H54 (cell line): Measurements from ENCODE around the gene PSMA7.
A peak's percentile ranks its signal among the peaks of the same experiment; 100 is the strongest.
"Not testable (repeated sequence)": the region's sequence is repeated elsewhere in the genome, so short reads cannot be mapped to it uniquely, and the experiment has no call there.

Source experiments
- DNase-seq: peaks from one replicate; pipeline ENCODE4 v3.0.0; 2011; ENCODE audit warnings: low spot score, mixed read lengths; ENCODE audit not compliant: insufficient read length
- FAIRE-seq: peaks from 3 replicates; lab custom pipeline; 2011; peaks lifted over from hg19 to GRCh38; lab: Jason Lieb, UNC
- POLR2A ChIP-seq: IDR thresholded peaks from 2 replicates; pipeline ENCODE4 v1.6.1; 2011; ENCODE audit warnings: low read depth, mild to moderate bottlenecking, low read length

PSMA7 gene

DNA sequence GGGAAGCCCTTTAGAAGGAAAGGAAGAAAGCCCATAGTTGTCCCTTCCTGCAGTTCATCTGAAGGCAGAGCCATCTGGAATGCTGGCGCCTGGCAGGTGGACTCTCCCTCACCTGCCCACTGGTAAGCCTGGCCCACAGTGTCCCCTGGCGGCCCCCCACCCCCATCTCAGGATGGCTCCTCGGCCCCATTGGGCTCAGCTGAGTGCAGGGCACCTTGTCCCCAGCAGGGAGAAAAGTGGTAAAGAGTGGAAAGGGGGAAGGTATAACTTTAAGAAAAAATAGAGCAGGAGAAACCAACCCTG lies 13.0 kb upstream of the PSMA7 start:
- no peak for FAIRE-seq
- no peak for DNase-seq
- no peak for TF ChIP-seq POLR2A

DNA sequence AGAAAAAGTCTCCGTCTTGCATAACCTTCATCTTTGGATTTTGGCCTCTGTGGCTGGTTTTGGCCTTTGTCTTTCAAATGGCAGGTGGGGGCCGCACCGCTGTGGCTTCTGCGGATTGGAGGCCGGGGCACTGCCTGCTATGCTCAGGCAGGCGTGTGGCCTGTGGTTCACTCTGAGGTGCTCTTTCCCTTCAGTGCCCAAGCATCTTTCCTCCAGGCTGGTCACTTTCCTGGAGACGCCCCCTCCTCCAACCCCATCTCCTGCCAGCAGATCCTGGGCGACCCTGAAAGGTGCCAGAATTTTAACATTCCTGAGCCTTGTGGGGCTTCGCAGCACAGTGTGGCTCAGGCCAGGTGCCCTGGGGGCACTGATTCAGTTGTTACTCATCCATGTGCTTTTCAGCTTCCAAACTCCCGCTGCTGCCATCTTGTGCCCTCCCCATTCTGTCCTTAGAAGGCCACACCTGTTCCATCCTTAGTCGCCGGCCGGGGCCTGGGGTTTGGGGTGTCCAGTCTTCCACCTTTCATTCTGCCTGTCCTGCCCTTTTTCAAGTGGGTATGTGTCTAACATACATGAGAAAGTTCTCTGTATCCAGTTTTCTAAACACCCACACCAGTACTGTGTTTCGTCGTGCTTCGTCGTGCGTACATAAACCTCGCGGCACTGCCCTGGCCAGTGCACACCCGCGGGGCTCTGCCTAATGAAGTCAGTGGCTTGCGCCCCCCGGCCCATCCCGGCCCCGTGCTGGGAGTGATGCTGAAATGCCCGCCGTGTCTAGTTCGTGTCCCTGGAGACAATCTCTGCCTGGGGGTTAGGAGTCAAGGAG lies 12.4 kb upstream of the PSMA7 start:
- DNase-seq (no peak), FAIRE-seq (no peak)
- no peak for TF ChIP-seq POLR2A

GRCh38 chr20:62151835-62152364 lies 8.7 kb upstream of the PSMA7 start:
- no peak for TF ChIP-seq POLR2A
- DNase-seq, result no peak

DNA sequence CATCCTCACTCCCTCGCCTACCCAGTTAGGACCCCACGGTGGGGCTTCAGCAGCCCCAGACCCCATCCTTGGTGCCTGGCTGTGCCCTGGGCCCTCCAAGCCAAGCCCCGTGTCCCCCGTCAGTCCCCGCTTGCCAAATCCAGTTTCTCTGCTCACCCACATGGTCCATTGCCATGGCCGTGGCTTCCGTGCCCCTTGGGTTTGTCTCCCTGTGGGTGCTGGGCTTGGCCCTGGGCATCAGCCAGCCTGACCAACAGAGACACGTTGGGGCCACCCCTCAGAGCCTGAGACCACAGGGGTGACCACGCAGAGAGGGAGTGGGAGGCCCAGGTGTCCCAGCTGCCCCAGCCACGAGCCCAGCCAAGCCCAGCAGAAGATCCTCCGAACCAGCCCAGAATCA lies 8.0 kb upstream of the PSMA7 start:
- no peak for TF ChIP-seq POLR2A
- FAIRE-seq (no peak), DNase-seq (no peak)

More at GRCh38 chr20:62151835-62152364, 8.7 kb upstream of the PSMA7 start:
- no peak for FAIRE-seq

- DNase-seq (no peak), FAIRE-seq (no peak)
- TF ChIP-seq POLR2A, result no peak
Measured at GRCh38 chr20:62150310-62150575, 7.0 kb upstream of the PSMA7 start.

GRCh38 chr20:62149532-62150309 lies 6.5 kb upstream of the PSMA7 start:
- no peak for TF ChIP-seq POLR2A
- FAIRE-seq (no peak), DNase-seq (no peak)

DNA sequence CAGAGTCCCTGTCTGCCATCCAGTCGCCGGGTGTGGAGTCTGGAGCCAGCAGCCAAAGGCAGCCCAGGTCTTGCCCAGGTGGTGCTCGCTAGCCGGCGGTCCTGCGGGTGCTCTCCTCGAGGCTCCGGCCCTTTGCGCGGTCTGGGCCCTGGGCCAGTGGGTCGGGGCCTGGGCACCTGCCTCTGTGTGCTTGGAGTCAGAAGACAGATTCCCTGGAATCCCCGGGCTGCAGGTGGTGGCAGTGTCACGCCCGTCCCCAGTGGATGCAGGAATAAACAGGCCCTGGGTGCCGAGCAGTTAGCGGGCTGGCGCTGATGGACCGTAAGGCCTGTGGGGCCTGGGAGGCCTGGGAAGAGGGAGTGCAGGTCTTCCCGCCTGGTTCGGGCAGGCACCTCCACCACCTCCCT lies 5.7 kb upstream of the PSMA7 start:
- TF ChIP-seq POLR2A, result no peak
- FAIRE-seq, result no peak
- DNase-seq, result no peak

GRCh38 chr20:62148383-62148782 lies 5.2 kb upstream of the PSMA7 start:
- not testable (repeated sequence) for FAIRE-seq

DNA sequence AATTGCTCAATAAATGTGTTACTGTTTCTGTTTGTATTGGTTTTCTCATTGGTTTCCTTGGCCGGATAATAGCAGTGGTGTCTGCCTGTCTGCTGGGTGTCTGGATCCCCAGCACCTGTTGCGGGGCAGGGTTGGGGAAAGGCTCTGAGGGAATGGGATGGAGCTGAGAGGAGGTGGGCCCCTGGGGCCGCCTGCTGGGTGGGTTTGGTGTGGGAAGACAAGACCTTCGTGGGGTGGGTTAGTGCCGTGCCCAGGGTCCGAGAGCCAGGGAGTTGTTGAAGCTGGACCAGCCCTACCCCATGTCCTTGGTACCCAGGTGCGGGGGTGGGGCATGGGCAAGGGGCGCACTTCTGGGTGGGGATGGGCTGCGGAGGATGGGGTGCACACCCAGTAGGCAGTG lies 4.3 kb upstream of the PSMA7 start:
- no peak for TF ChIP-seq POLR2A
- FAIRE-seq (no peak), DNase-seq (no peak)

More at GRCh38 chr20:62148383-62148782, 5.2 kb upstream of the PSMA7 start:
- not testable (repeated sequence) for DNase-seq

DNA sequence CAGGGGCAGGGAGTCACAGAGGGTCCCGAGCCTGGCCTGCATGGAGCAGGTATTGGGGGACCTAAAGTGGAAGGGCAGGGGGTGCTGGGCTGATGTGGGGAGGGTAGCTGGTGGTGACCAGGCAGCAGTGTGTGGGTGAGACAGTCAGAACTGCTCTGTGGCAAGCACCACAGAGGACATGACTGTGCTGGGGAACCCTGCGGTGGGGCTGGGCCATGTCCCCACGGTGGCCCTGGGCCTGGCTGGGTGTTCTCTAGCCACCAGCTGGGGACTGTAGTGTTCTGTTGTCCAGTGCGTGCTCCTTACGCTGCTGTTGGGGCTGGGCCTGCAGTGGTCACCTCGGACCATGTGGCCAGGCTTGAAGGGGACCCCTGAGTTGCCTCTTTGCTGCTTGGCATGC lies 3.9 kb upstream of the PSMA7 start:
- no peak for FAIRE-seq
- no peak for DNase-seq
- no peak for TF ChIP-seq POLR2A

DNA sequence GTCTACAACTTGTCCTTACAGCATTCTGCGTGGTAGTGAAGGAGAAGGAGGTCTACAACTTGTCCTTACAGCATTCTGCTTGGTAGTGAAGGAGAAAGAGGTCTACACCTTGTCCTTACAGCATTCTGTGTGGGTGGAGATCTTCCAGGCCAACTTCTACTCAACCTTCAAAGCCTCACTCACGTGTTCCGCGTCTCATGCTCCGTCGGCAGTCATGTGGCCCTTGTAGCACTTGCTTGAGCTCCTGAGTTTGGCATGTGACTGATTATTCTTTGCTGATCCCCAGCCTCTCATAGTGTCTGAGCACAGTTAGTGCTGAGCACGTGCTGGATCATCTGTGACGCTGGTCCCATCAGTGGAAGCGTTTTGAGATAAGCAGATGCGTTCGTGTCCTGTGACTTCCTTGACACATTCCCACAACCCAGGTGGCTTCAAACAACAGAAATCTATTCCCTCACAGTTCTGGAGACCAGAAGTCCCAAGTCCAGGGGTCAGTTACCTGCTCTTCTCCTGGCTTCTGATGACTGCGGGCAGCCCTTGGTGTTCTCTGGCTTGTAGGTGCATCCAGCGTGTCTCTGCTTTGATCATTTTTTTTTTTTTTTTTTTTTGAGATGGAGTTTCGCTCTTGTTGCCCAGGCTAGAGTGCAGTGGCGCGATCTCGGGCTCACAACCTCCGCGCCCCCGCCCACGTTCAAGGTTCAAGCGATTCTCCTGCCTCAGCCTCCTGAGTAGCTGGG lies 3.0 kb upstream of the PSMA7 start:
- no peak for FAIRE-seq
- TF ChIP-seq POLR2A, result no peak
- no peak for DNase-seq

- no peak for FAIRE-seq
- no peak for DNase-seq
- TF ChIP-seq POLR2A, result no peak
Measured at GRCh38 chr20:62145688-62146018, 2.5 kb upstream of the PSMA7 start.

GRCh38 chr20:62143957-62144825 lies 997 bp upstream of the PSMA7 start:
- FAIRE-seq, result no peak
- TF ChIP-seq POLR2A, result peak; percentile 51; the same call in 1 of the 2 replicates
- DNase-seq, result no peak
